ENCODE results near the gene SNU13. TPM values are rescaled to one million over a fixed set of nuclear protein-coding genes. Genes with fewer than 3 reads are reported as not detected.
A peak's percentile ranks its signal among the peaks of the same experiment; 100 is the strongest.

Gene SNU13
- total RNA-seq, 4 donors from 2014 or later, result 127 to 194 (median 176) TPM

DNA sequence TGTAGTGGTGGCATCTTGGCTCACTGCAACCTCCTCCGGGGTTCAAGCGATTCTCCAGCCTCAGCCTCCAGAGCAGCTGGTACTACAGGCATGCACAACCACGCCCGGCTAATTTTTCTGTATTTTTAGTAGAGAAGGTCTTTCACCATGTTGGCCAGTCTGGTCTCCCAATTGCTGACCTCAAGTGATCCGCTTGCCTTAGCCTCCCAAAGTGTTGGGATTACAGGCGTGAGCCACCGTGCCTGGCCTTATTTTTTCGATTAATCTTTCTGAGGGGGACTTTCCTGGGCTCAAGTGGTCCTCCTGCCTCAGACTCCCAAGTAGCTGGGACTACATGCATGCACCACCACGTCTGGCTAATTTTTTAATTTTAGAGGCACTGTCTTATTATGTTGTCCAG is 5.6 kb downstream of the SNU13 start:
- DNase-seq, result no peak
- 91 to 95% methylated on average over 9 of the region's 9 CpGs for WGBS, 2 donors

DNA sequence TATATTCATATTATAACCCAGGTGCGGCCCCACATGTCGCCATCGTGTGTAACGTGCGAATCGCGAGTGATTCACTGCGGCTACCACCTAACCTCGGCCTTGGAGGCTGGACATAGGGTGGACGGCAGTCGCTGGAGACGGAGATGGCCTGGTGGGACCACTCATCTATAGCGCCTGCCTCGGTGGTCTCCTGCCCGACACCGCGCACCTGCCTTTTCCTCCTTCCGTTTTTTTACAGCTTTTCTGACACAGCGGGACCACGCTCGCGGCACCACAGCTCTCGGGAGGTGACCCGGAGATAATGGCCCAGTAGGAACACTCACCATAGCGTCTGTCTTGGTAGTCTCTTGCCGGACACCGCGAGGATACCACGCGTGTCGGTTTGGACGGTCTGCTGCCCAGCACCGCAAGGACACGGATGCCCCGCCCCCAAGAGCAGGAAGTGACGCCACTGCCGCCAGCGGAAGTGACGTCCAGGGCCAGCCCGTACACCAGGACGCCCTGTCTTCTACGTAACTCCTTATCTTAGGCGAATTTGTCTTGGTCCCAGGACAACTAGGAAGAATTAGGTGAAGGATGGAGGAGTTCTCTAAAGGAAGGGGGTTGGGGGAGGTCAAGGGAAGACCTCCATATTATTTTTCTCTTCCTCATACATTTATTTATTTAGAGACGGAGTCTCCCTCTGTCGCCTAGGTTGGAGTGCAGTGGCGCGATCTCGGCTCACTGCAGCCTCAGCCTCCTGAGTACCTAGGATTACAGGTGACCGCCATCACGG is 6.4 kb downstream of the SNU13 start:
- TF ChIP-seq POLR2A (IDR thresholded peaks at IDR 0.05), result peak; percentile 63 to 90
- TF ChIP-seq, protein P1, sequence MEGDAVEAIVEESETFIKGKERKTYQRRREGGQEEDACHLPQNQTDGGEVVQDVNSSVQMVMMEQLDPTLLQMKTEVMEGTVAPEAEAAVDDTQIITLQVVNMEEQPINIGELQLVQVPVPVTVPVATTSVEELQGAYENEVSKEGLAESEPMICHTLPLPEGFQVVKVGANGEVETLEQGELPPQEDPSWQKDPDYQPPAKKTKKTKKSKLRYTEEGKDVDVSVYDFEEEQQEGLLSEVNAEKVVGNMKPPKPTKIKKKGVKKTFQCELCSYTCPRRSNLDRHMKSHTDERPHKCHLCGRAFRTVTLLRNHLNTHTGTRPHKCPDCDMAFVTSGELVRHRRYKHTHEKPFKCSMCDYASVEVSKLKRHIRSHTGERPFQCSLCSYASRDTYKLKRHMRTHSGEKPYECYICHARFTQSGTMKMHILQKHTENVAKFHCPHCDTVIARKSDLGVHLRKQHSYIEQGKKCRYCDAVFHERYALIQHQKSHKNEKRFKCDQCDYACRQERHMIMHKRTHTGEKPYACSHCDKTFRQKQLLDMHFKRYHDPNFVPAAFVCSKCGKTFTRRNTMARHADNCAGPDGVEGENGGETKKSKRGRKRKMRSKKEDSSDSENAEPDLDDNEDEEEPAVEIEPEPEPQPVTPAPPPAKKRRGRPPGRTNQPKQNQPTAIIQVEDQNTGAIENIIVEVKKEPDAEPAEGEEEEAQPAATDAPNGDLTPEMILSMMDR (IDR thresholded peaks at IDR 0.05), result no peak
- H3K36me3 ChIP-seq, result peaks cover 11 to 23% of the 10 kb centered on the region in 2 donors
- intact Hi-C loops (cut with DNase I), result no loop called here
- no peaks in the 10 kb centered on the region for H3K27me3 ChIP-seq
- H3K27ac ChIP-seq, result peak overlapping the region; percentile 79 to 89 (median 88)
- peaks cover 1 to 9% of the 10 kb centered on the region in 2 donors for H3K4me1 ChIP-seq
- peak overlapping the region in 2 of 3 donors; percentile 53 to 54 for H3K4me3 ChIP-seq (replicated peaks in 1 of 3)
- peak; percentile 80 to 82 for DNase-seq
- H3K9me3 ChIP-seq, result no peaks in the 10 kb centered on the region
- 48 to 55% methylated on average over 50 of the region's 50 CpGs for WGBS, 2 donors

More for the DNA sequence above, 5.6 kb downstream of the SNU13 start:
- Histone ChIP-seq H3K4me3 (replicated peaks in 1 of 3) (peak overlapping the region in 1 of 3 donors; percentile 54), H3K27me3 (no peaks in the 10 kb centered on the region), H3K36me3 (peaks cover 10 to 22% of the 10 kb centered on the region in 2 donors), H3K4me1 (peaks cover 9 to 14% of the 10 kb centered on the region in 2 donors), H3K27ac (peak overlapping the region in 2 of 3 donors; percentile 88 to 89), H3K9me3 (no peaks in the 10 kb centered on the region)
- intact Hi-C loops (cut with DNase I), result no loop called here
- TF ChIP-seq, protein P1 (IDR thresholded peaks at IDR 0.05), result no peak

DNA sequence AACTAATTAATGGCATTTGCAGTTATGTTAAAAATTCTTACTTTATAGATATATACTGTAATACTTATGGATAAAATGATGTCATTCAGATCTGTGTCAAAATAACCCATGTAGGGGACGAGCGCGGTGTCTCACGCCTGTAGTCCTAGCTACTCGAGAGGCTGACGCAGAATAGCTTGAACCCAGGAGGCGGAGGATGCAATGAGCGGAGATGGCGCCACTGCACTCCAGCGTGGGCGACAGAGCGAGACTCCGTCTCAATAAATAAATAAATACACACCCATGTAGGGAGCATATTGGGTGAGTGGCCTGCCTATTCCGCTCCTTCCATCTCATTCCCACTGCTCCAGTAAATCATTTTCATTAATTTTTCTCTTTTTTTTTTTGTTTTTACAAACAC is 7.1 kb downstream of the SNU13 start:
- H3K27ac ChIP-seq, result peak overlapping the region in 1 of 3 donors; percentile 89
- peaks cover 11 to 23% of the 10 kb centered on the region in 2 donors for H3K36me3 ChIP-seq

DNA sequence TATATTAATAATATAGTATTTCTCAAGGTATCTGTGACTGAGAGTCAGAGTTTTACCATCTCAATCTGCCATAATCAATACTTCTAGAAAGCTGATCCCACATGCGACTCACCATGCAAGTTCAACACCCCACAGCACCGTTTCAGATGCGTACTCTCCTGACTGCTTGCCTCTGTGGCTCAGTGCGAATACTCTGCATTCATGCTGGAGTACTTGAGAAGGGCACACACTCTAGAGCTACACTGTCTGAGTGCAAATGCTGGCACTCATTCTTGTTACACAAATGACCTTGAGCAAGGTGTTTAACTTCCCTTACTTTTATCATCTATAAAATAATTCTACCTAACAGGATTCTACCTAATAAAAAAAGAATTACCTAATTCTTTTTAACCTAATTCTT is 12.5 kb downstream of the SNU13 start:
- DNase-seq, result no peak
- WGBS, 2 donors, result 91 to 93% methylated on average over 4 of the region's 4 CpGs
- Histone ChIP-seq H3K4me1 (no peaks in the 10 kb centered on the region), H3K27me3 (no peaks in the 10 kb centered on the region), H3K9me3 (no peaks in the 10 kb centered on the region), H3K27ac (no peak overlapping the region), H3K4me3 (replicated peaks in 1 of 3) (no peak overlapping the region), H3K36me3 (peaks cover 20 to 38% of the 10 kb centered on the region in 2 donors)
- intact Hi-C loops (cut with DNase I), result no loop called here
- no peak for TF ChIP-seq POLR2A (IDR thresholded peaks at IDR 0.05)
- TF ChIP-seq, protein P1 (IDR thresholded peaks at IDR 0.05), result no peak

More for the DNA sequence above, 7.1 kb downstream of the SNU13 start:
- Histone ChIP-seq H3K4me3 (replicated peaks in 1 of 3) (peak overlapping the region in 2 of 3 donors; percentile 53 to 54), H3K27me3 (no peaks in the 10 kb centered on the region), H3K9me3 (no peaks in the 10 kb centered on the region), H3K4me1 (peaks cover 0 to 5% of the 10 kb centered on the region in 2 donors)
- WGBS, 2 donors, result 54 to 55% methylated on average over 14 of the region's 14 CpGs
- DNase-seq, result peak in 1 of 2 donors; percentile 30
- TF ChIP-seq POLR2A (IDR thresholded peaks at IDR 0.05), result no peak
- TF ChIP-seq, protein P1 (IDR thresholded peaks at IDR 0.05), result no peak
- intact Hi-C loops (cut with DNase I), result no loop called here

DNA sequence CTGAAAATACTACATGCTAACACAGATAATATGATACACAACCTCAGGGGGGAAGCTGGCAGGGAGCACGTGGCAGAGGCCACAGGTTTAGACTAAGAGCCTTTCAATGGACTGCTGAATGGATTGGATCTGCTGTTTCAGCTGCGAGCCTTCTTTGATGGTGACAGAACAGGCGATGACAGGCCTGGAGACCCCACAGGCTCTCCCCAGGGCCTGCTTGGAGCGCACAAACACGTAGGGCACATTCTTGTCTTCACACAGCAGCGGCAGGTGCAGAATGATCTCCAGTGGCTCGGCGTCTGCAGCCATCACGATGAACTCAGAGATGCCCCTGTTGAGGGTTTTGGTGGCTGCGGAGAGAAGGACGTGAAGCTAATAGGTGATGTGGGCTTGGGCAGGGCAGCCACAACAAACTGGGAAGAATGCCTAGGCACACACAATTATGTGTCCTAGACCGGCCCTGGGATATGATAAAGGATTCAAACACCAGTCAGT is 13.8 kb downstream of the SNU13 start:
- H3K36me3 ChIP-seq, result peaks cover 20 to 34% of the 10 kb centered on the region in 2 donors
- no peaks in the 10 kb centered on the region for H3K4me1 ChIP-seq
- H3K4me3 ChIP-seq (replicated peaks in 1 of 3), result no peak overlapping the region
- no peak overlapping the region for H3K27ac ChIP-seq
- no peaks in the 10 kb centered on the region for H3K9me3 ChIP-seq
- intact Hi-C loops (cut with DNase I), result no loop called here
- no peaks in the 10 kb centered on the region for H3K27me3 ChIP-seq
- TF ChIP-seq, protein P1 (IDR thresholded peaks at IDR 0.05), result no peak
- TF ChIP-seq POLR2A (IDR thresholded peaks at IDR 0.05), result no peak
- WGBS, 2 donors, result 88 to 95% methylated on average over 10 to 12 of the region's 12 CpGs
- DNase-seq, result no peak
